ENCODE results near the gene RAPGEFL1.
"Not testable (repeated sequence)": the region's sequence is repeated elsewhere in the genome, so short reads cannot be mapped to it uniquely, and the experiment has no call there.

- not testable (repeated sequence) for TF ChIP-seq CTCF (conservative IDR thresholded peaks at IDR 0.05 in 1 of 2, IDR thresholded peaks at IDR 0.05 in 1 of 2; ENCODE audit: low read depth in 1 of 2, low read length in 2 of 2); EZH2 (IDR thresholded peaks at IDR 0.05; ENCODE audit: low read length, missing control alignments)
Observed at GRCh38 chr17:40213914-40214313, 36.6 kb downstream of the RAPGEFL1 start.
